Measurements from ENCODE around the gene TMEM158. TPM values are rescaled to one million over a fixed set of nuclear protein-coding genes. Genes with fewer than 3 reads are reported as not detected.
A peak's percentile ranks its signal among the peaks of the same experiment; 100 is the strongest.

TMEM158 gene
- polyA plus RNA-seq, 1 donor (not counting 4 experiments of a cell fraction or from before 2014, with no cell fraction given) = 2.0 TPM

DNA sequence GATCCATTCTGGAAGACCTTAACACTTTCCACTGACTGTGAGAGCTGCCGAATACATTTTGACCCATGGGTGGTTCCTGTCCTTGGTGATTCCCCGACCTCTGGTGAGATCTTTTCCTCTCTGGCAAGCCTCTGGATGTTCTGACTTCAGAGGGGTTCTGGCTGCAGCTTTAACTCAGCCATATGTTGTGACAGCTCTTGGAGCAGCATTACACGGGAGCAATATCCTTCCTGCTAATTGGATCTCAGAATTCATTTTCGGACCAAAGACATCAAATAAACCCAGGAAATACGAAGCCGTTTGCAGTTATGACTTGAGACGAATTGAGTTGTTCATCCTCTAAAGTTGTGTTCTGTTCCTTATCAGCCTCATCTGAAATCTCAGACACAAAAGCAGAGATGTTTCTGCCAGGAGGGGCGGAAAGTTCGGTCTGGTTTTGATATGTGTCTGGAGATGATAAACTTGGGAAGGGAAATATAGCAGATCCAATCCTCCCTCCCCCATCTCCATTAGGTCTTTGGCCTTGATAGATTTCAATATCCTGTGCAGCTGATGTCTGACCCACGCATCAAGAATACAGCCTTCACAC is 10.0 kb downstream of the TMEM158 start:
- Histone ChIP-seq H3K4me2 (ENCODE audit: control insufficient read depth, extremely low read depth, insufficient read depth, low read depth, low read length) (no peak overlapping the region), H4K20me1 (ENCODE audit: control insufficient read depth, extremely low read depth, insufficient read depth, low read length) (no peaks in the 10 kb centered on the region), H3K9ac (ENCODE audit: control insufficient read depth, extremely low read depth, insufficient read depth, low read length) (no peak overlapping the region), H3K4me3 (ENCODE audit: control insufficient read depth in 2 of 3, extremely low read depth in 1 of 3, insufficient read depth in 2 of 3, low read depth in 1 of 3, low read length in 3 of 3) (no peak overlapping the region), H3K4me1 (ENCODE audit: control insufficient read depth, extremely low read depth, insufficient read depth, low read length) (peaks cover 30% of the 10 kb centered on the region), H3K9me1 (ENCODE audit: control insufficient read depth, extremely low read depth, insufficient read depth, low read length) (no peaks in the 10 kb centered on the region), H2AFZ (ENCODE audit: control insufficient read depth, low read length) (no peak overlapping the region), H3K27me3 (ENCODE audit: control insufficient read depth, extremely low read depth, insufficient read depth, low read length) (no peaks in the 10 kb centered on the region), H3K27ac (ENCODE audit: control insufficient read depth, insufficient read depth, low read length) (no peak overlapping the region), H3K9me3 (ENCODE audit: control insufficient read depth, low read depth, low read length) (no peaks in the 10 kb centered on the region), H3K79me2 (ENCODE audit: control insufficient read depth, insufficient read depth, low read length) (no peaks in the 10 kb centered on the region), H3K36me3 (ENCODE audit: control insufficient read depth in 2 of 2, extremely low read depth in 1 of 2, insufficient read depth in 2 of 2, low read length in 2 of 2) (no peaks in the 10 kb centered on the region)
- FAIRE-seq (peak; percentile 20), DNase-seq (ENCODE audit: low read depth, low spot score) (no peak)
- dilution Hi-C loops (cut with MboI; ENCODE audit: extremely low pct_ligation_motif_present, low sequenced_read_pairs) = loop anchor here (5.0 kb wide), 1 partner anchor 79 kb away; no protein-coding TSS in a partner anchor
- no peak for TF ChIP-seq EZH2 (IDR thresholded peaks at IDR 0.05; ENCODE audit: low read length)
- TF ChIP-seq, protein P1, sequence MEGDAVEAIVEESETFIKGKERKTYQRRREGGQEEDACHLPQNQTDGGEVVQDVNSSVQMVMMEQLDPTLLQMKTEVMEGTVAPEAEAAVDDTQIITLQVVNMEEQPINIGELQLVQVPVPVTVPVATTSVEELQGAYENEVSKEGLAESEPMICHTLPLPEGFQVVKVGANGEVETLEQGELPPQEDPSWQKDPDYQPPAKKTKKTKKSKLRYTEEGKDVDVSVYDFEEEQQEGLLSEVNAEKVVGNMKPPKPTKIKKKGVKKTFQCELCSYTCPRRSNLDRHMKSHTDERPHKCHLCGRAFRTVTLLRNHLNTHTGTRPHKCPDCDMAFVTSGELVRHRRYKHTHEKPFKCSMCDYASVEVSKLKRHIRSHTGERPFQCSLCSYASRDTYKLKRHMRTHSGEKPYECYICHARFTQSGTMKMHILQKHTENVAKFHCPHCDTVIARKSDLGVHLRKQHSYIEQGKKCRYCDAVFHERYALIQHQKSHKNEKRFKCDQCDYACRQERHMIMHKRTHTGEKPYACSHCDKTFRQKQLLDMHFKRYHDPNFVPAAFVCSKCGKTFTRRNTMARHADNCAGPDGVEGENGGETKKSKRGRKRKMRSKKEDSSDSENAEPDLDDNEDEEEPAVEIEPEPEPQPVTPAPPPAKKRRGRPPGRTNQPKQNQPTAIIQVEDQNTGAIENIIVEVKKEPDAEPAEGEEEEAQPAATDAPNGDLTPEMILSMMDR (optimal IDR thresholded peaks at IDR 0.05 in 1 of 3, IDR thresholded peaks at IDR 0.05 in 1 of 3, conservative IDR thresholded peaks at IDR 0.05 in 1 of 3; ENCODE audit: extremely low read depth in 1 of 3, insufficient read depth in 2 of 3, low read length in 3 of 3) = no peak

- no peak overlapping the region for H3K9ac ChIP-seq (ENCODE audit: control insufficient read depth, extremely low read depth, insufficient read depth, low read length)
- no peaks in the 10 kb centered on the region for H3K36me3 ChIP-seq (ENCODE audit: control insufficient read depth in 2 of 2, extremely low read depth in 1 of 2, insufficient read depth in 2 of 2, low read length in 2 of 2)
- no peaks in the 10 kb centered on the region for H3K9me3 ChIP-seq (ENCODE audit: control insufficient read depth, low read depth, low read length)
- TF ChIP-seq, protein P1 (optimal IDR thresholded peaks at IDR 0.05 in 1 of 3, IDR thresholded peaks at IDR 0.05 in 1 of 3, conservative IDR thresholded peaks at IDR 0.05 in 1 of 3; ENCODE audit: extremely low read depth in 1 of 3, insufficient read depth in 2 of 3, low read length in 3 of 3) = no peak
- TF ChIP-seq EZH2 (IDR thresholded peaks at IDR 0.05; ENCODE audit: low read length) = no peak
- H3K4me1 ChIP-seq (ENCODE audit: control insufficient read depth, extremely low read depth, insufficient read depth, low read length) = peaks cover 33% of the 10 kb centered on the region
- H4K20me1 ChIP-seq (ENCODE audit: control insufficient read depth, extremely low read depth, insufficient read depth, low read length) = no peaks in the 10 kb centered on the region
- H3K9me1 ChIP-seq (ENCODE audit: control insufficient read depth, extremely low read depth, insufficient read depth, low read length) = no peaks in the 10 kb centered on the region
- FAIRE-seq (no peak), DNase-seq (ENCODE audit: low read depth, low spot score) (no peak)
- no peak overlapping the region for H2AFZ ChIP-seq (ENCODE audit: control insufficient read depth, low read length)
- H3K27me3 ChIP-seq (ENCODE audit: control insufficient read depth, extremely low read depth, insufficient read depth, low read length) = no peaks in the 10 kb centered on the region
- dilution Hi-C loops (cut with MboI; ENCODE audit: extremely low pct_ligation_motif_present, low sequenced_read_pairs) = loop anchor here (5.0 kb wide), 1 partner anchor 78 kb away; no protein-coding TSS in a partner anchor
- no peak overlapping the region for H3K4me3 ChIP-seq (ENCODE audit: control insufficient read depth in 2 of 3, extremely low read depth in 1 of 3, insufficient read depth in 2 of 3, low read depth in 1 of 3, low read length in 3 of 3)
- no peak overlapping the region for H3K4me2 ChIP-seq (ENCODE audit: control insufficient read depth, extremely low read depth, insufficient read depth, low read depth, low read length)
- H3K79me2 ChIP-seq (ENCODE audit: control insufficient read depth, insufficient read depth, low read length) = no peaks in the 10 kb centered on the region
- no peak overlapping the region for H3K27ac ChIP-seq (ENCODE audit: control insufficient read depth, insufficient read depth, low read length)
Measured at GRCh38 chr3:45215466-45215865, 10.6 kb downstream of the TMEM158 start.
